ENCODE measurements around the gene IQCN.

DNA sequence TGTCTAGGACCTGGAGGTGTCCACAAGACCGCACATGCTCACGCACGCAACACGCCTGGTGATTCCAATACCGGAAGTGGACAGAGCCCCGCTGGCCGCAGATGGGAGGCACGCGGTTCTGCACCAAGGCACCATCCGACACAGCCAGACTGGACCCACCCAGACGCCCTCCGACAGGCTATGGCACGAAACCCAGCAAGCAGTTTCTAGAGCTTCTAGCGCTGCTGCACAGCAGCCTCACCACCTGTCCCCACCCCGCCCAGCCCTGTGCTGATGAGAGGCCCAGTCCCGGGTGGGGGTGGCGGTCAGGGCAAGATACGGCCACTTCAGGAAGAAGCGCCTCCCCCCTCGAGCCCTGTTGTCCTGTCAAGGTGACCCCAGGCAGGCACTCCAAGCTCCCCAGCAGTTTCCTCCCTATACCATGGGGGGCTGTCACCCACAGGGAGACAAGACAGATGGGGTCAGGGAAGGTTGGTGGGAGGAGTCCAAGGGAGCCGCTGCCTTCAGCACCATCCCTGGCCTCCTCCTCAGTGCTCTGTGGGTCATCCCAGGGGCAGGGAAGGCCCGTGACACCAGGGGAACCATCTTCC, 37.3 kb upstream of the IQCN start:
- TF ChIP-seq, protein P1, sequence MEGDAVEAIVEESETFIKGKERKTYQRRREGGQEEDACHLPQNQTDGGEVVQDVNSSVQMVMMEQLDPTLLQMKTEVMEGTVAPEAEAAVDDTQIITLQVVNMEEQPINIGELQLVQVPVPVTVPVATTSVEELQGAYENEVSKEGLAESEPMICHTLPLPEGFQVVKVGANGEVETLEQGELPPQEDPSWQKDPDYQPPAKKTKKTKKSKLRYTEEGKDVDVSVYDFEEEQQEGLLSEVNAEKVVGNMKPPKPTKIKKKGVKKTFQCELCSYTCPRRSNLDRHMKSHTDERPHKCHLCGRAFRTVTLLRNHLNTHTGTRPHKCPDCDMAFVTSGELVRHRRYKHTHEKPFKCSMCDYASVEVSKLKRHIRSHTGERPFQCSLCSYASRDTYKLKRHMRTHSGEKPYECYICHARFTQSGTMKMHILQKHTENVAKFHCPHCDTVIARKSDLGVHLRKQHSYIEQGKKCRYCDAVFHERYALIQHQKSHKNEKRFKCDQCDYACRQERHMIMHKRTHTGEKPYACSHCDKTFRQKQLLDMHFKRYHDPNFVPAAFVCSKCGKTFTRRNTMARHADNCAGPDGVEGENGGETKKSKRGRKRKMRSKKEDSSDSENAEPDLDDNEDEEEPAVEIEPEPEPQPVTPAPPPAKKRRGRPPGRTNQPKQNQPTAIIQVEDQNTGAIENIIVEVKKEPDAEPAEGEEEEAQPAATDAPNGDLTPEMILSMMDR (IDR thresholded peaks at IDR 0.05), result no peak
- no peak for TF ChIP-seq EZH2 (IDR thresholded peaks at IDR 0.05; ENCODE audit: borderline replicate concordance, insufficient read depth, low read depth, low read length, poor library complexity, severe bottlenecking)
